ENCODE results near the gene ZSCAN25.

DNA sequence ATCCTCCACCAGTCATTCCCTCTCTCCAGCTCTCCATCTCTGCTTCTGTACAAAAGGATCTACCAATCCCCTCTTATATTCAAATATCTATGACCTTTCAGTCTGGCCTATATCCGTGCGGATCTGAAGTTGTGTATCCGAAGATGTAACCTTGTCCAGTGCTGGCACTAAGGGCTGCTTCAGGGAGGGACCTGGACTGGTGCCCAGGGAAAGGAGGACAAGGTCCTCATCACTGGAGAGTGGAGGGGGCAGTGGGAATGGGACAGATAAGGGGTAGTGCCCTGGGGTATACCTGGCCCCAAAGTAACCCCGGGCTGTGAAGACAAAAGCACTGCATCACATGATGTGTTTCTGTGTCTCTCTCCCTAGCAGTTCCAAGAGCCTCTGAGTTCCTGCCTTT, 16.9 kb upstream of the ZSCAN25 start:
- TF ChIP-seq CTCF (IDR thresholded peaks at IDR 0.05) (no peak), POLR2A (IDR thresholded peaks at IDR 0.05) (no peak)
